GM21528 (cell line): ENCODE measurements around the gene ZNF574.

ENCODE experiments used
- ATAC-seq: cut with Tn5 transposase; IDR thresholded peaks from one replicate; pipeline ENCODE4 v1.9.1; 2021; ENCODE audit warnings: mild to moderate bottlenecking, moderate library complexity; ENCODE audit not compliant: unreplicated experiment, low FRiP score

ZNF574 gene

DNA sequence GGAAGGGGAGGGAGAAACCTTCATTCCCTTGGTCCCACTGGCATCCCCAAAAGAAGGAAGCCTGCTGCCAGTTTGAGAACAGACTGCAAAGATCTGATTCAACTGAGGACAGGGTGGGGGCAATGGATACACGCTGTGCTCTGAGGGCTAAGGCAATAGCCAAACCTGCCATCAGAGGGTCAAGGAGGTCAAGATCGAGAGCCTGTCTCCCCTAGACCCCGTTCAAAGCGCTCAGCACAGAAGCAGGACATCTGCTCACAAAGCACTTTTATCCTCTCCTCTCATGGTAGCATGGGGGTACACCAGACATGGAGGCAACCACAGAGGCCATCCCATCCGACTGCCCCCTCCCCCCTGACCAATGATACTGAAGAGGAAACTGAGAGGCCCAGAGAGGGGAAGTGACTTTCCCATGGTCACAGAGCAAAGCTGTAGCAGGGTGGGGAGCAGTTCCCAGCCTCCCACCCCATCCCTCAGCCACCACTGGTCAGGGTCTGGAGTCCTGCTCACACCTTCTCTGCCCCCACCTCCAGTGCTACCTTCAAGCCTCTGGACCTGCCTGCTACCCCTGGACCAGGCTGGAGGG, 45.2 kb downstream of the ZNF574 start:
- no peak for ATAC-seq

DNA sequence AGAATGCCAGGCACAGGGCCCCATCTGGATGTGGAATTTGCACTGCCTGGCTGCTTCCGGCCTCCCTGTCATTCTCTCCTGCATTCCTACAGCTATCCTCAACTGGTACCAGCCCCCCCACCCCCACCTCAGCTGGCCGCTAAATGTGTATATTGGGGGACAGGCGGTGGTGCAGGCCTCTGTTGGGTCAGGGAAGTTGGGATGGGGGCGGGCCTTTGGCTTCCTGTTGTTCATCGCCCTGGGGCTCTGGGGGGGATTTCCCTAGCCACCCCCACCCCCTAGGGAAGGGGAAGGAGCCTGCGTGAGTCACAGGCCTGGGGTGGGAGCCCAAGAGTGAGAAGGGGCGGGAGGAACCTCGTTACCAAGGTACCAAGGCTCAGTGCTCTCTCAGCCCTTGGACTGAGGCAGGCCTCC, 45.7 kb downstream of the ZNF574 start:
- ATAC-seq = no peak

DNA sequence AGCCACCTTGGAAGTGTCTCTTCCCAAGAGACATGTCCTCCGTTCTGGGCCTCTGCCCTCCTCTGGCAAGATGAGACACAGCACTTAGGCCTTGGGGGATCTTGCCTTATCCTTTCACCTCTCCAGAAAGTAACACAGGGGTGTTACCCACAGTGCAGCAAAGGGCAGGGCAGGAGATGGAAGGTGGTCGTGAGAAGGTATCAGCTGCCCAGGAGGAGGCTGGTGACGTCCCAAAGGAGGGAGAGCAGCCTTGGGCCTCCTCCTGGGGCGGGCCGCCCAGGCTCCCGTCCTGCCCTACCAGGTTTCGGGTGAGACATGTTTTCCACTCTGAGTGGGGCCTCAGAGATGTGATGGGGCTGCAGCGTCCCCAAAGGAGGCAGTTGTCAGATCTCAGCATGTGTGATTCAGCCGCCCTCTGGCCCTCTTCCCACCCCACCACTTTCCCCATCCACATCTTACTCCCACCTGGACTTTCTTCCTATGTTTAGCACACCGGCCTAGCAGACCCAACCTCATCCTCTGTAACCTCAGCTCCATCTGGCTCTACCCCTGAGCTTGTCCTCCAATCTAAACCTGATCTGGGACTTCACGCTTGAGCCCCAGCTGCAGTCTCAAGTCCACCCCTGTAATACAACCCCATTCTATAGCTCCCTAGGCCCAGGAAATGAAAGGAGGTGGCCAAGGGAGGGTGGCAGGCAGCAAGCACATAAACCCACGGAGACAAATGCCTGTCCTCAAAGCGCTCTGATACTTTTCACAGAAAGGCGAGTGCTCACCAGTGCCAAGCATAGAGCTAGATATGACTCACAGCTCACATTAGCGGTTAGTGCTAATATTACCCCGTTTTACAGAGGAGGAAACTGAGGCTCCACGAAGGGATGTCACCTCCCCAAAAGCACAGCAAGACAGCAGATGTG, 47.0 kb downstream of the ZNF574 start:
- no peak for ATAC-seq

DNA sequence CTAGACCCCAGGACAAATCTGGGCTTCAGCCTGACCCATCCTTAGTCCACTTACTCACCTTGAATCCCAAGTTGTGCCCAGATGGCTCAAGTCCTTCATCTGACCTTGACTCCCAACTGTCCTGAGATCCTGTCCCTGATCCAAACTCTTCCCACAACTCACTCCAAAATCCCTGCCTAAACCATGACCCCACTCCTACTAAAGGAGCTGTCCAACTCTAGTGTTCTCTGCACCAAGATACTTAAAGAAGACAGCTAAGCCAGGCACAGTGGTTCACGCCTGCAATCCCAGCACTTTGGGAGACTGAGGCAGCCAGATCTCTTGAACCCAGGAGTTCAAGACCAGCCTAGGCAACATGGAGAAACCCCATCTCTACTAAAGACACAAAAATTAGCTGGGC, 47.8 kb downstream of the ZNF574 start:
- no peak for ATAC-seq

DNA sequence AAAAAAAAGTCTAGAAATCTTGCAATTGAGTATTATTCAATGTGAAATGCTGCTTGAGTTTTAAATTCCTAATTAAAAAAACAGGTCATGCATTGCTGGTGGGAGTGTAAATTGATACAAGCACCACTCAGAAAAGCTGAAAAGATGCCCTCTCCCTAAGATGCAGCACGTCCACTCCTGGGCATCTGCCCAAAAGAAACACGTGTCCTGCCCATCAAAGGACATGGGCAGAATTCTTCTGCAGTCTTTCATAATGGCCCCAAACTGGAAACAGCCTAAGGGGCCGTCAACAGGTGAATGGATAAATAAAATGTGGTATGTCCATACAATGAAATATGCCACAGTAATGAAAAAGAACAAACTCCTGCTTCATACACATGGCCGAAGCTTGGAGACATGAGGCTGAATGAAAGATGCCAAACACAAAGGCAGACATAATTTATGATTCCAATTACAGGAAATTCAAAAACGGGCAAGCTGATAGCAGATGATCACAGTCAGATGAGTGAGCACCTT, 48.5 kb downstream of the ZNF574 start:
- ATAC-seq = no peak

DNA sequence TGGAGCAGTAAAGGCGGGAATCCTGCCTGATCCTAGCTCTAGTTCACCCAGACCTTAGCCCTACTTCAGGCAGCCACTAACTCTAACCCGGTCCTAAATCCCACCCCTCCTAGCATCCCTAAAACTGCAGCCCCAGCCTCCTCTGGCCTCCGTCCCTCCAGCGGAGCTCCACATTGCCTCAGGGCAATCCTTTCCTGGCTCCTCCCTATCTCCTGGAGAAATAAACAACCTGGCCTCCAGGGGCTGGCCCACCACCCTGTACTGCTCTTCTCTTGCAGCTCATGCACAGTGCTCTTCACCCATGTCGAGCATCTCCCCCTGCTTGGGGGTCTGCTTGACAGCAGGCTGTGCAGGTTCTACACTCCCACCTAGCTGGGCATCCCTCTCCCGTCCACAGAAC, 49.6 kb downstream of the ZNF574 start:
- ATAC-seq = no peak

DNA sequence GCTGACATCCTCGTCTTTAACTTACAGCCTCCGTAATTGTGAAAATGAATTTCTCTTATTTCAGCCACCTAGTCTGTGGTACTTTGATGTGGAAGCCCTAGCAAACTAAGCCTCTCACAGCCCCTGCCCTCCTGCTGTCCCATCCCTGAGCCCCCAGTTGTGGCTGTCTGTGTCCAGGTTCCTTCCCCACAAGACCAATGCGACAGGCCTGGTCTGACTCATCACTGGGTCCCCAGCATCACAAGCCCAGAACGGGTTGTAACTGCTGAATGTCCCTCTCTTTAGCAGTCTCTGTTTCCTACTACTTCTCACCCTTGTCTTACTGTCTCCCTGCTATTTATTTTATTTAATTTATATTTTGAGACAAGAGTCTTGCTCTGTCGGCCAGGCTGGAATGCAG, 50.6 kb downstream of the ZNF574 start:
- ATAC-seq = no peak

DNA sequence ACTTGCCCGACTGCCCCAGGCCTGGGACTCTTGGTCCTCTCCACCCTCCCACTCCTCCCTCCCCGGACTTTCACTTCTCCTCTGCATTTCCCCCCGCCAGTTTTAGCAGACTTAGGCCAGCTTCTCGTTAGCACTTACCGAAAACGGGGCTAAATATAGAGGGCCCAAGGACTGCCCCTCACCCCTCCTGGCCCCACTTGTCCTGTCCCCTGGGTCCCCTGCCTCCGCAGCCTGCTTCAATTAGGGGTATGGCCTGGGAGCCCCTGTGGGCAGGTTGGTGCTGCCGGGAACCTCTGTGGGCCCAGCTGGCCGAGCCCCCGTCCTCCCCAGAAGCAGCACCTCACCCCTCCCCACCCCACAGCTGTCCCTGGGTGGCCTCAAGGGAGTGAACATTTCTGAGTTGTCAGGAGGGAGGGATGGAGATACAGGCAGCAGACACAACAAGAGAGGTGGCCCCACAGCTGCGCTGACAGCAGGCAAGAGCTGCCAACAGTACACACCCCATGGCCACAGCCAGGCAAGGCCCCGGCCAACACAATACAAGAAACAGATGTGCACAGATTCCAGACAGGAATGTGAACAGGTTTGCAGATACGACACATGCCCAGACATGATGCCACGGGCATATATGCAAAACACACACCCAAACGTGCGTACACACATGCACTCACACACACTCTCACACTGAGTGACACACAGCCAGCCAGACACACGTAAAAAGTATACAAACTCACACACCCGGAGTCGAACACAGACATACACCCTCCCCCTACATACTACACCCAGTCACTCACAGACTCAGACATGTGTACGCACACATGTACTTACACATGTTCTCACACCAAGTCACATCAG, 53.7 kb downstream of the ZNF574 start:
- ATAC-seq = peak; percentile 40

DNA sequence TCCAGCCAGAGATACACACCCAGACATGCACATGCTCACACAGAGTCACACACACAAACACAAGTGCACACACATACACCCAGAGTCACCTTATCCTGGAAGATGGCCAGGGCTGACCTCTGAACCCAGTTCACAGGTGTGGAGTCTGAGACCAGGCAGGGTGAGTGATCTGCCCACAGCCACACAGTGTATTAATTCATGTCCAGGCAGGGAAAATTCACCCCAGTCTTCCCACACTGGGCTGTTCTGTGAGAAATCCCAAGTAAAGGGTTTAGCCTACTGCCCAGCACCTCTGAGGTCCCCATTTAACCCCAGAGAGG, 54.2 kb downstream of the ZNF574 start:
- ATAC-seq = no peak
